Erythroblast (primary cell): ENCODE measurements around the gene NUF2.

Source experiments
- GATA1 ChIP-seq: IDR thresholded peaks from 2 replicates; pipeline ENCODE4 v1.6.1; 2011; ENCODE audit warnings: low read depth, mild to moderate bottlenecking, control low read depth, low read length, moderate library complexity
- POLR2A ChIP-seq: IDR thresholded peaks from 2 replicates; pipeline ENCODE4 v1.6.1; 2011; ENCODE audit warnings: mild to moderate bottlenecking, low read length

DNA sequence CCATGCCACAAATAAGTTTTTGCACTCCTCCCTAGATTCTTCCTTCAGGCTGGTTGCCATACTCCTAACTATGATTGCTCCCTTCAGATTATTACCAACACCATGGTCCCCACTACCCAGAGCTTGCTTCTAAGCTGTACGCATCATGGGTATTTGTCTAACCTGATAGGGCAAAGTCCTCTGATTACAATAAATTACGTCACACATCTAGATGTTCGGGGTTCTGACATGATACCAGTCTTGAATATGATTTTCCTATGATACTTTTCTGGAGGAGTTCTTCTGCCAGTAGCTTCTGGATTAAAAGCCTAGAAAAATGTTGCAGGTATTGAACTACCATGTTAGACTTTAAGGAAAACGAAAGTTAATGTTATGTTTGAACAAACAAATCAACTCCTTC, 67.2 kb downstream of the NUF2 start:
- TF ChIP-seq POLR2A: no peak
- TF ChIP-seq GATA1: no peak
